ENCODE data around the gene NANOG.

DNA sequence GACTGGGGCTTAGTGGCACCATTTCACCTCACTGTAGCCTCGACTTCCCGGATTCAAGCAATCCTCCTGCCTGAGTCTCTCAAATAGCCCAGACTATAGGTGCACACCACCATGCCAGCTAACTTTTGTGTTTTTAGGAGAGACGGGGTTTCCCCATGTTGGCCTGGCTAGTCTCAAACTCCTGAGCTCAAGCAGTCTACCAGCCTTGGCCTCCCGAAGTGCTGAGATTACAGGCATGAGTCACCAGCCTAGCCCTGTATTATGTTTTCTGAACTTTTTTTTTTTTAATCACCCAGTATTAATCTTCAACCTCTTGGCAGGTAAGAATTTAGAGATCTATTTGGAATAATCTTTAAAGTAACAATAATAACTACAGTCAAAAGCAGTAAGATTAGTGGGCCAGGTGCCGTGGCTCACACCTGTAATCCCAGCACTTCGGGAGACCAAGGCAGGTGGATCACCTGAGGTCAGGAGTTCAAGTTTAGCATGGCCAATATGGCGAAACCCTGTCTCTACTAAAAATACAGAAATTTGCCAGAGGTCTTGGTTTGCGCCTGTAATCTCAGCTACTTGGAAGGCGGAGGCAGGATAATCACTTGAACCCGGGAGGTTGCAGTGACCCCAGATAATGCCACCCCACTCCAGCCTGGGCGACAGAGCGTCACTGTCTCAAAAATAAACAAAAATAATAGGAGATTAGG lies 8.6 kb downstream of the NANOG start:
- TF ChIP-seq CTCF (IDR thresholded peaks at IDR 0.05) (no peak), EZH2 (IDR thresholded peaks at IDR 0.05; ENCODE audit: borderline replicate concordance, insufficient read depth, low read depth, low read length, poor library complexity, severe bottlenecking) (no peak)

All from B cell (primary cell).